Vagina (tissue), 2 donors: ENCODE measurements around the gene FCHSD2.

ENCODE experiments used
- CTCF ChIP-seq, 3 experiments: fragments of 450-650 bp in 2 of 3; fragments of 200-600 bp in 1 of 3; sonication (generic) in 1 of 3; IDR thresholded peaks; one replicate each; pipeline ENCODE4 v1.5.1; 2017 to 2019; ENCODE audit warnings: antibody characterized with exemption in 3 of 3, mild to moderate bottlenecking in 2 of 3, moderate library complexity in 2 of 3
- POLR2A ChIP-seq, 2 donors: fragments of 450-650 bp; IDR thresholded peaks; one replicate each; pipeline ENCODE4 v1.6.1; 2017; ENCODE audit warnings: antibody characterized with exemption in 2 of 2, mild to moderate bottlenecking in 2 of 2, moderate library complexity in 2 of 2
- POLR2AphosphoS5 ChIP-seq, 2 donors: sonication (generic); formaldehyde crosslinking; IDR thresholded peaks; one replicate each; pipeline ENCODE4 v1.9.0; 2017; ENCODE audit warnings: antibody characterized with exemption in 2 of 2, mild to moderate bottlenecking in 2 of 2, low read depth in 1 of 2; ENCODE audit not compliant: insufficient read depth in 1 of 2

- TF ChIP-seq CTCF (IDR thresholded peaks at IDR 0.05) (no peak), POLR2A (IDR thresholded peaks at IDR 0.05) (no peak), POLR2AphosphoS5 (IDR thresholded peaks at IDR 0.05; ENCODE audit: insufficient read depth in 1 of 2, low read depth in 1 of 2) (no peak)
Measured at GRCh38 chr11:72954860-72955259, 187.3 kb downstream of the FCHSD2 start.
